KG1 (cell line): Measurements from ENCODE around the gene MOV10L1.
"Not testable (repeated sequence)": the region's sequence is repeated elsewhere in the genome, so short reads cannot be mapped to it uniquely, and the experiment has no call there.

ENCODE experiments used
- DNase-seq: peaks from one replicate; lab custom pipeline; 2025; lab: John Stamatoyannopoulos, UW

Gene MOV10L1

DNA sequence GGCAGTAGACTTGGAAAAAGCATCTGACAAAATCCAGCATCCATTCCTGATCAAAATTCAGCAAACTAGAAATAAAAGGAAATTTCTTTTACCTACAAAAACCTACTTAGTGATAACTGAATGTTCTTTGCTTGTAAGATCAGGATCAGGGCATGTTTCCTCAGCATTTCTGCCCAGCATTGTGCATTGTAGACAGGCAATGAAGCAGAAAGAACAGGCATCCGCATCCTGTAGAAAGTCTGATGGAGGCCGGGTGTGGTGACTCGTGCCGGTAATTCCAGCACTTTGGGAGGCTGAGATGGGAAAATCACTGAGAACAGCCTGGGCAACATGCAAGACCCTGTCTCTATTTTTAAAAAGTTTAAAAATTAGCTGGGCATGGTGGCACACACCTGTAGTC lies 48.2 kb downstream of the MOV10L1 start:
- DNase-seq, result no peak

GRCh38 chr22:50138988-50139387 lies 49.2 kb downstream of the MOV10L1 start:
- no peak for DNase-seq

- no peak for DNase-seq
Measured at GRCh38 chr22:50139843-50140415, 50.1 kb downstream of the MOV10L1 start.

DNA sequence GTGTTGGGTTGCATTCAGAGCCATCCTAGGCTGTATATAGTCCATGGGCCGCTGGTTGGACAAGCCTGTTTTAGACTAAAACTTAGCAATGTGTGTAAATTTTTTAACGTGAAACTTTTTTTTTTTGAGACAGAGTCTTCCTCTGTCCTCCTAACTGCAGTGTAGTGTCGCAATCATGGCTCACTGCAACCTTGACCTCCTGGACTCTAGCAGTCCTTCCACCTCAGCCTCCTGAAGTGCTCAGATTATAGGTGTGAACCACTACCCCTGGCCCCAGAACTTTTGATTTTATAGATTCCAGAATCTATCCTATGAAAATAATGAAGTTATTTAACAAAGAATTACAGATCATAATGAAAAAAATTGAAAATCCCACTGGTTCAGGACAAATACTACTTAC lies 50.8 kb downstream of the MOV10L1 start:
- DNase-seq, result no peak

DNA sequence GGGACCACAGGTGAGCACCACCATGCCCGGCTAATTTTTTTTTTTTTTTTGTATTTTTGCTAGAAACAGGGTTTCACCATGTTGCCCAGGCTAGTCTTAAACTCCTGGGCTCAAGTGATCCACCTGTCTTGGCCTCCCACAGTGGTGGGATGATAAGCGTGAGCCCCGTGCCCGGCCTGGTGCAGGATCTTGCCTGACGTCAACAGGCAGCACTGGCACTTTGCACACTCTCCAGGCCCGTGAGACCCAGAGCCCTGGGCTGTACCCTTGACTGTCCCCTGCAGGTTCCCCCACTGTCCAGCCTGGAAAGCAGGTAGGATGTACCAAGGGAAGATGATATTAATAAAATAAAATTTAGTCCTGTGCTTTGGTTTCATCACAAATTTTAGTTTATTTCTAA lies 51.7 kb downstream of the MOV10L1 start:
- DNase-seq, result no peak

DNA sequence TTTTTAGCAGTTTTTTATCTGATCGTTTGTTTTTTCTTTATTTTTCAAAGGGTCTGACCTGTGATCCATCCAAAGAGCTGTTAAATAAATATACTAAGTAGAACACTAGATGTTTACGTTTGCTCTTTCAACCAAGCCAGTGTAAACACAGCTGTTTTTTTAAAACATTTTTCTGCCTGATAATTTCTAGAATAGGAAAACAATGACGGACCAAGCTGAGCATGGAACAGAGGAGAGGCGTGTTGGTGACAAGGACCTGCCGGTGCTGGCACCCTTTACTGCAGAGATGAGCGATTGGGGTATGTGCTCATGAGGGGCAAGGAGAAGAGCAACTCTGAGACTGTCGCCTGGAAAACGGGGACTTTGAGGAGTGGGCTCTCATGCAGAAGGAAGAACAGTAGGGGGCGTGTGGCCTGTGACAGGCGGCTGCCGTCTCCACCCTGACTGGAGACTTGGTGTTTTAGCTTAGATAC lies 52.1 kb downstream of the MOV10L1 start:
- DNase-seq, result no peak

DNA sequence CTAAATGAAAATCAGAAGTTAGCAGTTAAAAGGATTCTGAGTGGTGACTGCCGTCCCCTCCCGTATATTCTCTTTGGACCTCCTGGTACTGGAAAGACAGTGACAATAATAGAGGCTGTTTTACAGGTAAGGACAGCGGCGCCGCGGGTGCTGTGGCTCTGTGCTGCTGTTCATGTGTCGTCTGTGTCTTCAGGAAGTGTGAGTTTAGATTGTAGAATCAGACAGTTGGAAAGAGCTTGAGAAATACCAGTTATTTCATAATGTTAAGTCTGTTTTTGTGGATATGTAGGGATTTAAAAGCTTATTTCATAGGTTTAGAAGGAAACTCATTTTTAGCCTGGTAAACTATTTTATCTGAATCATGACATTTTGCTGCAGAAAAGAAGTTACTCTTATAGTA lies 53.3 kb downstream of the MOV10L1 start:
- DNase-seq, result no peak

DNA sequence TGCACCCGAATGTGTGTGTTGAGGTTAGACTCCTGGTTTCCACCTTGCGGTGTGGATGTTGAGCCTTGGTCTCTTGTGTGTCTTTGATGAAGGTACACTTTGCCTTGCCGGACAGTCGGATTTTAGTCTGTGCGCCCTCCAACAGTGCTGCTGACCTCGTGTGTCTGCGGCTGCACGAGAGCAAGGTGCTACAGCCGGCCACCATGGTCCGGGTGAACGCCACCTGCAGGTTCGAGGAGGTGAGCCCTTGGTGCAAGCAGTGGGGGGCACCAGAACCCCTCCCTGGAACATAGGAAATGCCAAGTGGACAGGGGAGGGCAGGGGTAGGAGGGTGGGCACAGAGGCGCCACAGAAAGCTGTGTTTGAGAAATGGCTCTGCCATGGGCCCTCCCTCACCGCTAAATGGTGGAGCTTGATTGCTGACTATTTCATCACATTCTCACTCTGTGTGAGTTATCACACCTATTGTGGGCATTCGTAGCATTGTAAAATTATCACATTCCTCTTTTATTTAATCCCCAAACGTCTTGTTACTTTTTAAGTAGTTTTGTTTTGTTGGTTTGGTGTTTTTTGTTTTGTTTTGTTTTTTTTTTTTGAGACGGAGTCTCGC lies 54.3 kb downstream of the MOV10L1 start:
- no peak for DNase-seq

- DNase-seq, result no peak
Measured at GRCh38 chr22:50145721-50146438, 56.1 kb downstream of the MOV10L1 start.

DNA sequence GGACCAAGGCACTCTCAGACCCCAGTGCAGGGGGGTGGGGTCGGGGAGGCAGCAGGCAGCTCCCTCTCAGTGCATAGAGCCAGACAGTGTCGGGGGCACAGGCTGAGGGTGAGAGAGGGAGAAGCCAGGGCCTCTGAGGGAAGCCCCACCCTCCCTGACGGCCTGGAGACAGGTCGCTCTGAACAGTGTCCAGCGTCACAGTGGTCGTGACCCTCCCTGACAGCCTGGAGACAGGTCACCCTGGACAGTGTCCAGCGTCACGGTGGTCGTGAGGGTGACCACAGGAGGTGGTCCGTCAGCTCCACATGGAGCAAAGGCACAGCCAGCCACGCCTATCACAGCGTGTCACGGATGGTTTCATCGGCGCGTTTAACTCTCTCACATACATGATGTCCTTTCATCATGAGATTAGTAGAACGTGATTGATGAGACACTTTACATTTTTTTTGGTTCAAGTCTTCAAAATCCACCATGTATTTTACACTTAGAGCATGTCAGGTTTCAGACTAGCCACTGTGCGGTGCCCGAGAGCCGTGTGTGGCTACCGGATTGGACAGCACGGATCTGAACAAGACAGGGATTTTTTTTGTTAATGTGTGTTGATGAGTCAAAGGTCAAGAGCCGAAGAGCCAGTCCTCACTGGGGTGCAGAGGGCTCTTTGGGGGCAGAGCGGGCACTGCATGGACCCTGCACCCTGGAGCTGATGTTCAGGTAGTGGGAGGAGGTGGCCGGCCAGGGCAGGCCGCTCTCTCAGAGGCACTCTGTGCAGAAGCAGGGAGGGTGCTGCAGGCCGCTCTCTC lies 56.8 kb downstream of the MOV10L1 start:
- no peak for DNase-seq

DNA sequence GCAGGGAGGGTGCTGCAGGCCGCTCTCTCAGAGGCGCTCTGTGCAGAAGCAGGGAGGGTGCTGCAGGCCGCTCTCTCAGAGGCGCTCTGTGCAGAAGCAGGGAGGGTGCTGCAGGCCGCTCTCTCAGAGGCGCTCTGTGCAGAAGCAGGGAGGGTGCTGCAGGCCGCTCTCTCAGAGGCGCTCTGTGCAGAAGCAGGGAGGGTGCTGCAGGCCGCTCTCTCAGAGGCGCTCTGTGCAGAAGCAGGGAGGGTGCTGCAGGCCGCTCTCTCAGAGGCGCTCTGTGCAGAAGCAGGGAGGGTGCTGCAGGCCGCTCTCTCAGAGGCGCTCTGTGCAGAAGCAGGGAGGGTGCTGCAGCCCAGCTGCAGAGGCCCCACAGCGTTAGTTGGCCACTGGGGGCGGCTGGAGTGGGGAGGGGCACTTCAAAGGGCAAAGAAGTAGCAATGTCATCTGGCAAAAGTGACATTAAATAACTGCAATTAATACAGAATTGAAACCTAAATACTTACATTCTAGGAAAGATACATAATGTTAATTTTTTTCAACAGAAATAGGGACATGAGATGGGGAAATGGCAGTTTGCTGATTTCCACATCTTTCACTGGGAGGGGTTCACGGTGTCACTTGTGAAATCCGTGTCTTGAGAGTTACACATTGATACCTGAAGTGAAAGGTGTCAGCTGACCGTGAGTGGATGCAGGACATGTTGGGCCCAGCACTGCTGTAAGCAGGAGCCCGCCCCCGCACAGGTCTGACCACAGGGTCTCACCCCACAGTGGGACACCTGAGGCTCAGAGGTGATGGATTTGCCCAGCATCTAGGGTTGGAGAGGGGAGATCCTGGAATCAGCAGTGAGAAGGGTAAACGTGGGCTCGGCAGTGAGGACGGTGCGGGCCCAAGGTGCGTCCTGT lies 57.7 kb downstream of the MOV10L1 start:
- not testable (repeated sequence) for DNase-seq

DNA sequence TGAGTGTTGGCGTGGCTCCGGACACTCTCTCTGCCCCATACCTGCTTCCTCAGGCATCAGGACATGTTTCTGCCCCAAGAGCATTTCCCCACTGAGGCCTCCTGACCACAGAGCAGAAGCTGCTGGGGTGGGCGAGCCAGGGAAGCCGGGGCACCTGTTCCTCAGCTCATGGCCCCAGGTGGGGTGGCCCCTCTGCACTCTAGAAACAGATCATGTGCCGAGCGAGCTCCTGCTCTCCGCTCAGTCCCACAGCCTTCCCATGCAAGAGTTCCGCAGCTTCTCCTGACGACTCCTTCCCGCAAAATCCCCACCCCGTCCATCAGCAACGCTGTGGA lies 58.3 kb downstream of the MOV10L1 start:
- no peak for DNase-seq

GRCh38 chr22:50148991-50149721 lies 59.4 kb downstream of the MOV10L1 start:
- DNase-seq, result peak; percentile 32

- no peak for DNase-seq
Measured at GRCh38 chr22:50150161-50151129, 60.6 kb downstream of the MOV10L1 start.

DNA sequence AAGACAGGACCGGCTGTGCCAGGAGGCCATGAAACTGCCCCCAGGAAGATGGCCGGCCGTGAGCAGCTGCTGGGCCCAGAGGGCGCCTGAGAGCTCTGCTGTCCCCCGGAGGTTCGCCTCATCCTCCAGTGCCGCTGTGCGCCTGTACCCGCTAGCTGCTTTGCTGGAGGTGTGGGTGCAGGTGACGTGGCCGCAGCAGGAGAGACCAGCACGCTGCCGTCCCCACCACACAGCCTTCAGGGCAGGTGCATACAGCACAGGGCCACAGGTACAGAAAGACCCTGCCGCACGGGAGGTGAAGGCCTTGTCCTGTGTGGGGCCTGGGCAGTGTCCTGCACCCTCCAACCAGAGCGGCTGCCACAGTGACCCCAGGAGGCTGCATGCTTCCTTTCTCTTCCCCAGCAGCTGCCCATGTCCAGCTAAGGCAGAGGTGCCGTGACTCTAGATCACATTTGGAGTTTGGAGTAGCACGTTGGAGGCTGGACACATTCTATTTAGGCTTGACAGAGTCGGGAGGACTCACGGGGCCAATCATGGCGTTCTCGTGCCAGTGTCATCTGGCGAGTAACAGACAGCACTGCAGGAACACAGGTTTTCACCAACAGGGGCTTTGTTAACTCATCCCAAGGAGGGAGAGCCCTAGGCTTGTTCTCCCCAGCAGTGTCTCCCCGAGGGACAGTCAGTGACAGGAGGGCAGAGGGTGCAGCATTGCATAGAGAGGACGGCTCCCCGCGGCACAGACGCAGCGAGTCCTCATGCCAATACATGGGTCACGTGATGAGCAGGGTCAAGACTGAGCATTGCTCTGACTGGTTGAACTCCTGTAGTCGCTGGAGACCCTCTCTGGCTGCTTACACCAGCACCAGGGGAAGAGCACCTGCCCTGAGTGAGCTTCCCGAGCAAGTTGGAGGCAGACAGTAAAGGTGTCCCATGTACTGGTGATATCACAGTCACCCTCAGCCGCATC lies 62.0 kb downstream of the MOV10L1 start:
- no peak for DNase-seq

DNA sequence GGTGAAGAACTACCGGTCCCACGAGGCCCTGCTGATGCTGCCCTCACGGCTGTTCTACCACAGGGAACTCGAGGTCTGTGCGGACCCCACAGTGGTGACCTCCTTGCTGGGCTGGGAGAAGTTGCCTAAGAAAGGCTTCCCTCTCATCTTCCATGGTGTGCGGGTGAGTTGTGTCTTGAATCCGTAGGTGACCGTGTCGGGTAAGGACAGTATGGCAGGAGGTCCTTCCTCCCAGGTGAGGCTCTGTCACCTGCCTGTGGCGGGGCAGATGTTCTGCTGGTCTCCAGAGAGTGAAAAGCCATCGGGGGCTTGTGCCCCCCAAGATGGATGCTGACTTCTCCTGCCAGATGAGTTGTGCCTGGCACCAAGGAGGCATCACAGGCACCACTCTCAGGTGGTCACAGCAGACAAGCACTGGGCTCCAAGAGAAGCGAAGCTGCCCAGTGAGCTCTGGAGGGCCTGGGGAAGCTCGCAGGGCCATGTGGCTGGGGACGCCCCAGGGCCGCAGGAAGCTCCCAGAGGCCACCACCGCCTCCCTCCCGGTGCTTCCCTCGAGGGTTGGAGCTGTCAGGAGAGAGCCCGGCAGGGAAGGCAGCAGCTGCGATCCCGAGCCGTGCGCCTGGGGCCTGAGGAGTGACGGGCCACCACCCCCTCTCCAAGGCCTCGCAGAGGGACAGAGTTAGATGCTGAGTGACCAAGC lies 63.4 kb downstream of the MOV10L1 start:
- no peak for DNase-seq

GRCh38 chr22:50153756-50154140 lies 63.9 kb downstream of the MOV10L1 start:
- no peak for DNase-seq
